ENCODE results near the gene VPS33A.

The VPS33A gene

GRCh38 chr12:122200541-122201175 lies 65.6 kb downstream of the VPS33A start:
- Histone ChIP-seq H3K9ac (ENCODE audit: low read length) (no peak overlapping the region), H3K36me3 (ENCODE audit: control insufficient read depth, insufficient read depth, low read length) (no peaks in the 10 kb centered on the region), H3K27me3 (ENCODE audit: control insufficient read depth, insufficient read depth, low read length) (peaks cover 7% of the 10 kb centered on the region), H3K27ac (ENCODE audit: low read depth, low read length) (no peak overlapping the region), H3K4me1 (ENCODE audit: control insufficient read depth, insufficient read depth, low read length) (no peaks in the 10 kb centered on the region), H3K4me3 (ENCODE audit: low read length) (no peak overlapping the region)

DNA sequence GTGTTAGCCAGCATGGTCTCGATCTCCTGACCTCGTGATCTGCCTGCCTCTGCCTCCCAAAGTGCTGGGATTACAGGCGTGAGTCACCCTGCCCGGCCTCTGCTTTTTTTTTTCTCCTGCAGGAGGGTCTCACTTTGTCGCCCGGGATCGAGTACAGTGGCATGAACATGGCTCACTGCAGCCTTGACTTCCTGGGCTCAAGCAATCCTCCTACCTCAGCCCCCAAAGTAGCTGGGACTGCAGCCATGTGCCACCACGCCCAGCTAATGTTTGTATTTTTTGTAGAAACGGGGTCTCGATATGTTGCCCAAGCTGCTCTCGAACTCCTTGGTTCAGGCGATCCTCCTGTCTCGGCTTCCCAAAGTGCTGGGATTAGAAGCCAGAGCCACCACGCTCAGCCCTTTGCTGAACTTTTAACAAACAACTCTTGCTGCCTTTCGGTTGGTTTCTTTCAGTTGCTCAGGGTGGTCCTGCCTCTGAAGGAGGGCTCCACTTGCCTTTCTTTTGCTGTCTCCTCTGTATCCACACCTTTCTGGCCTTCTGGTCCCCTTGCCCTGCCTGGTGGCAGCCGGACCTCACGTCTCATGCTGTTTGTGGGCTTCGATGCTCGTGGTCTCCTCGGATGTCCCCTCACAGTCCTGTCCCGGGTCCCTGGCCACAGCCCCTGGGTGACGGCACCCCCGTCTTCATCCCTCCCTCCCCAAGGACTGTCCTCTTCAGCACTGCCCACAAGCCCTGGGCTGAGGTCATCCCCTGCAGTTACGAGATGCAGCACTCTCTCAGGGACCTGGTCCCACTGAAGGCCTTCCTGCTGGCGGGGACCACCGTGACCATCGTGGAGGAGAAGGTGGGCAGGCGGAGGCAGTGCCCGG lies 66.6 kb downstream of the VPS33A start:
- no peaks in the 10 kb centered on the region for H3K36me3 ChIP-seq (ENCODE audit: control insufficient read depth, insufficient read depth, low read length)
- H3K27me3 ChIP-seq (ENCODE audit: control insufficient read depth, insufficient read depth, low read length) = peaks cover 7% of the 10 kb centered on the region
- no peak overlapping the region for H3K9ac ChIP-seq (ENCODE audit: low read length)
- H3K4me3 ChIP-seq (ENCODE audit: low read length) = no peak overlapping the region
- H3K4me1 ChIP-seq (ENCODE audit: control insufficient read depth, insufficient read depth, low read length) = no peaks in the 10 kb centered on the region
- no peak overlapping the region for H3K27ac ChIP-seq (ENCODE audit: low read depth, low read length)

DNA sequence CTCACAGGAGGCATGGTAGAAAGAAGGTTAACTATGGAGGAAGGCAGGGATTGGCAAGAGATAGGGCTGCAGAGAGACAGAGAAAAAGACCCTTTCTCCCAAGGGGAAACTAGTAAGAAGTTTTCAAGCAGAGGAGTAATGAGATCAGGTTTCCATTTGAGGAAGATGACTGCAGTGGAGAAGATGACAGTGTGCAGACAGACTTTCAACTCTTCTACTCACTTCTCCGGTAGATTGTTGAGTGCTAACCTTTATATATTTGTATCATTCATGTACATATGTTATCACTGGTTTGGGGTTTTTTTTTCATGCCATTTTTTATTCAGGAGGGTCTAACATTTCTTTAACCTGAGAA lies 68.7 kb downstream of the VPS33A start:
- Histone ChIP-seq H3K9ac (ENCODE audit: low read length) (no peak overlapping the region), H3K27me3 (ENCODE audit: control insufficient read depth, insufficient read depth, low read length) (peaks cover 2% of the 10 kb centered on the region)

DNA sequence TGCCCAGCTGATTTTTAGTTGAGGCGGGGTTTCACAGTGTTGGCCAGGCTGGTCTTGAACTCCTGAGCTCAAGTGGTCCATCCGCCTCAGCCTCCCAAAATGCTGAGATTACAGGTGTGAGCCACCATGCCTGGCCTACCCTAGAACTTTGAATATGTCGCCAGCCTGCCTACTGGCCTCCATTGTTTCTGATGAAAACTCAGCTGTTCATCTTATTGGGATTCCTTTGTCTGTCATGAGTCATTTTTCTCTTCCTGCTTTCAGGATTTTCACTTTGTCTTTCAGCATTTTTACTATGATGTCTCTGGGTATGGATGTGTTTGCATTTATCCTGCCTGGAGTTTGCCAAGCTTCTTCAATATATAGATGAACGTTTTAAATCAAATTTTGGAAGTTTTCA lies 70.9 kb downstream of the VPS33A start:
- no peaks in the 10 kb centered on the region for H3K27me3 ChIP-seq (ENCODE audit: control insufficient read depth, insufficient read depth, low read length)
- no peaks in the 10 kb centered on the region for H3K4me1 ChIP-seq (ENCODE audit: control insufficient read depth, insufficient read depth, low read length)
- H3K4me3 ChIP-seq (ENCODE audit: low read length) = no peak overlapping the region
- H3K27ac ChIP-seq (ENCODE audit: low read depth, low read length) = no peak overlapping the region
- H3K9ac ChIP-seq (ENCODE audit: low read length) = no peak overlapping the region
- no peaks in the 10 kb centered on the region for H3K36me3 ChIP-seq (ENCODE audit: control insufficient read depth, insufficient read depth, low read length)

More for the DNA sequence above, 68.7 kb downstream of the VPS33A start:
- no peak overlapping the region for H3K27ac ChIP-seq (ENCODE audit: low read depth, low read length)
- no peaks in the 10 kb centered on the region for H3K4me1 ChIP-seq (ENCODE audit: control insufficient read depth, insufficient read depth, low read length)
- no peaks in the 10 kb centered on the region for H3K36me3 ChIP-seq (ENCODE audit: control insufficient read depth, insufficient read depth, low read length)
- no peak overlapping the region for H3K4me3 ChIP-seq (ENCODE audit: low read length)

GRCh38 chr12:122194804-122195203 lies 71.5 kb downstream of the VPS33A start:
- Histone ChIP-seq H3K36me3 (ENCODE audit: control insufficient read depth, insufficient read depth, low read length) (no peaks in the 10 kb centered on the region), H3K4me1 (ENCODE audit: control insufficient read depth, insufficient read depth, low read length) (no peaks in the 10 kb centered on the region), H3K9ac (ENCODE audit: low read length) (no peak overlapping the region), H3K27ac (ENCODE audit: low read depth, low read length) (no peak overlapping the region), H3K4me3 (ENCODE audit: low read length) (no peak overlapping the region), H3K27me3 (ENCODE audit: control insufficient read depth, insufficient read depth, low read length) (no peaks in the 10 kb centered on the region)

GRCh38 chr12:122192441-122192840 lies 73.9 kb downstream of the VPS33A start:
- Histone ChIP-seq H3K9ac (ENCODE audit: low read length) (no peak overlapping the region), H3K36me3 (ENCODE audit: control insufficient read depth, insufficient read depth, low read length) (no peaks in the 10 kb centered on the region), H3K4me1 (ENCODE audit: control insufficient read depth, insufficient read depth, low read length) (no peaks in the 10 kb centered on the region), H3K27ac (ENCODE audit: low read depth, low read length) (no peak overlapping the region), H3K4me3 (ENCODE audit: low read length) (no peak overlapping the region), H3K27me3 (ENCODE audit: control insufficient read depth, insufficient read depth, low read length) (no peaks in the 10 kb centered on the region)

GRCh38 chr12:122190842-122191668 lies 75.2 kb downstream of the VPS33A start:
- Histone ChIP-seq H3K27me3 (ENCODE audit: control insufficient read depth, insufficient read depth, low read length) (no peaks in the 10 kb centered on the region), H3K36me3 (ENCODE audit: control insufficient read depth, insufficient read depth, low read length) (no peaks in the 10 kb centered on the region), H3K27ac (ENCODE audit: low read depth, low read length) (no peak overlapping the region), H3K4me3 (ENCODE audit: low read length) (no peak overlapping the region), H3K9ac (ENCODE audit: low read length) (no peak overlapping the region), H3K4me1 (ENCODE audit: control insufficient read depth, insufficient read depth, low read length) (no peaks in the 10 kb centered on the region)

DNA sequence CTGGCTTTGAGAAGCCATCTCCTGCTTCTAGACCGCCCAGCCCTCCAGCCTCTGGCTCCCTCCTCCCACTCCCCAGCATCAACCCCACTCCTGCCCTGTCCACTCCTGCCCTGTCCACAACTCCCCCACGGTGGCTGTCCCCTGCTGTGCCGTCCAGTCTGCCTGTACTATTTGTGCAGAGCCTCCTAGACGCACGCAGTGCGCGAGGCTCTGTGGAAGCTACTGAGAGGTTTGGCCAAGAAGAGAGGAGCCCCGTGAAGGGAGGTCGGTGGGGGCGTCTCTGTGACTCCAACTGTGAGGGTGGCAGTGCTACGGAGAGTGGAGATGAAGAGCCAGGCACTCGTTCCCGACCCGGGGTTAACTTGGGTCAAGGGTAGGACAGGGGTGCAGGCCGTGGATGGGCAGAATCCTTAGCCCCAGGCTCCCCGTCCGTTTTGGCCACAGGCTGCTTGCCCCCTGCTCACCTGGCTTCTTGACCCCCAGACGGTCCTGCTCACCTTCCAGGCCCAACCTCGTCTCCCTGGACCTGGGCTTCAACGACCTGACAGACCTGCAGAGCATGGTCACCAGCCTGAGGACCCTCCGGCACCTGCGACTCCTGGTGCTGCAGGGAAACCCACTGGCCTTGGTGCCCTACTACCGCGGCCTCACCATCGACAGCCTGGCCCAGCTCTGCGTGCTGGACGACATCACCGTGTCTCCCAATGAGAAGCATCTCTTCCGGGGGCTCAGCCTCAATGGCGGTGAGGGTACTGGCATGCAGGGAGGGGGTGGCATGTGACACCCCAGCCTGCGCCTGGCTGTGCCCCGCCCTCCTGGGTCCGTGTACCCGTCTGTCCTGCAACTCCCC lies 76.4 kb downstream of the VPS33A start:
- Histone ChIP-seq H3K4me1 (ENCODE audit: control insufficient read depth, insufficient read depth, low read length) (no peaks in the 10 kb centered on the region), H3K27me3 (ENCODE audit: control insufficient read depth, insufficient read depth, low read length) (no peaks in the 10 kb centered on the region), H3K36me3 (ENCODE audit: control insufficient read depth, insufficient read depth, low read length) (no peaks in the 10 kb centered on the region), H3K4me3 (ENCODE audit: low read length) (no peak overlapping the region), H3K9ac (ENCODE audit: low read length) (no peak overlapping the region), H3K27ac (ENCODE audit: low read depth, low read length) (no peak overlapping the region)

- Histone ChIP-seq H3K9ac (ENCODE audit: low read length) (no peak overlapping the region), H3K4me3 (ENCODE audit: low read length) (no peak overlapping the region), H3K27me3 (ENCODE audit: control insufficient read depth, insufficient read depth, low read length) (no peaks in the 10 kb centered on the region), H3K27ac (ENCODE audit: low read depth, low read length) (no peak overlapping the region), H3K36me3 (ENCODE audit: control insufficient read depth, insufficient read depth, low read length) (no peaks in the 10 kb centered on the region), H3K4me1 (ENCODE audit: control insufficient read depth, insufficient read depth, low read length) (no peaks in the 10 kb centered on the region)
Observed at GRCh38 chr12:122187466-122187865, 78.8 kb downstream of the VPS33A start.

- no peaks in the 10 kb centered on the region for H3K27me3 ChIP-seq (ENCODE audit: control insufficient read depth, insufficient read depth, low read length)
- H3K4me3 ChIP-seq (ENCODE audit: low read length) = no peak overlapping the region
- H3K27ac ChIP-seq (ENCODE audit: low read depth, low read length) = no peak overlapping the region
- no peak overlapping the region for H3K9ac ChIP-seq (ENCODE audit: low read length)
- H3K36me3 ChIP-seq (ENCODE audit: control insufficient read depth, insufficient read depth, low read length) = no peaks in the 10 kb centered on the region
- no peaks in the 10 kb centered on the region for H3K4me1 ChIP-seq (ENCODE audit: control insufficient read depth, insufficient read depth, low read length)
Observed at GRCh38 chr12:122185494-122186082, 80.7 kb downstream of the VPS33A start.

- Histone ChIP-seq H3K27ac (ENCODE audit: low read depth, low read length) (no peak overlapping the region), H3K4me1 (ENCODE audit: control insufficient read depth, insufficient read depth, low read length) (no peaks in the 10 kb centered on the region), H3K36me3 (ENCODE audit: control insufficient read depth, insufficient read depth, low read length) (no peaks in the 10 kb centered on the region), H3K4me3 (ENCODE audit: low read length) (no peak overlapping the region), H3K27me3 (ENCODE audit: control insufficient read depth, insufficient read depth, low read length) (no peaks in the 10 kb centered on the region), H3K9ac (ENCODE audit: low read length) (no peak overlapping the region)
Observed at GRCh38 chr12:122185079-122185478, 81.2 kb downstream of the VPS33A start.

All from rectal smooth muscle tissue (tissue), 1 donor.